Lower leg skin (tissue), 3 donors: Measurements from ENCODE around the gene ART5.
"Not testable (repeated sequence)": the region's sequence is repeated elsewhere in the genome, so short reads cannot be mapped to it uniquely, and the experiment has no call there.

Experiments
- POLR2A ChIP-seq, 2 donors: fragments of 450-650 bp; IDR thresholded peaks; one replicate each; pipeline ENCODE4 v1.6.1; 2016 to 2017; ENCODE audit warnings: antibody characterized with exemption in 2 of 2, mild to moderate bottlenecking in 1 of 2, moderate library complexity in 1 of 2
- TF ChIP-seq, protein P1 (sequence below), 3 donors: fragments of 450-650 bp; IDR thresholded peaks; one replicate each; pipeline ENCODE4 v1.5.1; 2016; ENCODE audit warnings: antibody characterized with exemption in 3 of 3, mild to moderate bottlenecking in 3 of 3, moderate library complexity in 2 of 3

DNA sequence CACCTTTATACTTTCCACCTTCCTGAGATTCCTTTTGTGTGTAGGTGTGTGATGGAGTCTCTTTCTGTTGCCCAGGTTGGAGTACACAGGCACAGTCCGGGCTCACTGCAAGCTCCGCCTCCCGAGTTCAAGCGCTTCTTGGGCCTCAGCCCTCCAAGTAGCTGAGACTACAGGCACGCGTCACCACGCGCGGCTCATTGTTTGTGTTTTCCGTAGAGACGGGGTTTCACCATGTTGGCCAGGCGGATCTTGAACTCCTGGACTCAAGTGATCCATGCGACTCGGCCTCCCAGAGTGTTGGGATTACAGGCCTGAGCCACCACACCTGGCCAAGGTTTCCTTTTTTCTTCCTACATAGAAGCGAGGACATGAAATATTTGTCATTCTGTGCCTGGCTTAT lies 44.0 kb downstream of the ART5 start:
- TF ChIP-seq, protein P1, sequence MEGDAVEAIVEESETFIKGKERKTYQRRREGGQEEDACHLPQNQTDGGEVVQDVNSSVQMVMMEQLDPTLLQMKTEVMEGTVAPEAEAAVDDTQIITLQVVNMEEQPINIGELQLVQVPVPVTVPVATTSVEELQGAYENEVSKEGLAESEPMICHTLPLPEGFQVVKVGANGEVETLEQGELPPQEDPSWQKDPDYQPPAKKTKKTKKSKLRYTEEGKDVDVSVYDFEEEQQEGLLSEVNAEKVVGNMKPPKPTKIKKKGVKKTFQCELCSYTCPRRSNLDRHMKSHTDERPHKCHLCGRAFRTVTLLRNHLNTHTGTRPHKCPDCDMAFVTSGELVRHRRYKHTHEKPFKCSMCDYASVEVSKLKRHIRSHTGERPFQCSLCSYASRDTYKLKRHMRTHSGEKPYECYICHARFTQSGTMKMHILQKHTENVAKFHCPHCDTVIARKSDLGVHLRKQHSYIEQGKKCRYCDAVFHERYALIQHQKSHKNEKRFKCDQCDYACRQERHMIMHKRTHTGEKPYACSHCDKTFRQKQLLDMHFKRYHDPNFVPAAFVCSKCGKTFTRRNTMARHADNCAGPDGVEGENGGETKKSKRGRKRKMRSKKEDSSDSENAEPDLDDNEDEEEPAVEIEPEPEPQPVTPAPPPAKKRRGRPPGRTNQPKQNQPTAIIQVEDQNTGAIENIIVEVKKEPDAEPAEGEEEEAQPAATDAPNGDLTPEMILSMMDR (IDR thresholded peaks at IDR 0.05) = not testable (repeated sequence)
- TF ChIP-seq POLR2A (IDR thresholded peaks at IDR 0.05) = not testable (repeated sequence)
